Panc1 (cell line): ENCODE results near the gene FGD3. TPM values are rescaled to one million over a fixed set of nuclear protein-coding genes. Genes with fewer than 3 reads are reported as not detected.

Experiments
- ATAC-seq: fragments of 200-7000 bp; cut with Tn5 transposase; 2 replicates; pipeline ENCODE4 v1.9.1; 2020; ENCODE audit warnings: mild to moderate bottlenecking, moderate library complexity
- BruUV-seq: library from RNA; stranded (reverse); fragments of 400-500 nt; replicated peaks from 2 replicates; lab custom pipeline; 2021; lab: Mats Ljungman, UMichigan
- CTCF ChIA-PET: fragments of 300-600 bp; sonication (Branson Sonifier 250); formaldehyde crosslinking; loops from one replicate; lab custom pipeline; 2022; ENCODE audit warnings: antibody characterized with exemption; lab: Charles Lee
- POLR2A ChIA-PET: fragments of 300-600 bp; sonication (Branson Sonifier 250); formaldehyde crosslinking; loops from one replicate; lab custom pipeline; 2022; ENCODE audit warnings: antibody characterized with exemption; lab: Charles Lee
- DNase-seq: peaks from one replicate; pipeline ENCODE4 v3.0.0-alpha.2; 2010; ENCODE audit warnings: low read depth, low spot score
- H3K27ac ChIP-seq: 2 replicates; pipeline ENCODE4 v1.5.1; 2011; ENCODE audit warnings: mild to moderate bottlenecking, low read length, inconsistent platforms
- H3K27me3 ChIP-seq: fragments of 200-500 bp; sonication (Bioruptor generic); 2 replicates; pipeline ENCODE4 v1.6.0; 2014; ENCODE audit warnings: low read length, inconsistent platforms; ENCODE audit not compliant: control insufficient read depth, insufficient read depth
- H3K36me3 ChIP-seq: fragments of 200-500 bp; sonication (Bioruptor generic); 2 replicates; pipeline ENCODE4 v1.5.1; 2014; ENCODE audit warnings: inconsistent platforms, mild to moderate bottlenecking, low read length, moderate library complexity; ENCODE audit not compliant: control insufficient read depth, insufficient read depth
- H3K4me1 ChIP-seq: 2 replicates; pipeline ENCODE4 v1.5.1; 2011; ENCODE audit warnings: inconsistent platforms, mild to moderate bottlenecking, low read length, moderate library complexity; ENCODE audit not compliant: control insufficient read depth, insufficient read depth
- H3K4me3 ChIP-seq, 2 experiments: 2 replicates each; pipeline ENCODE4 v1.5.1; 2011 to 2012; ENCODE audit warnings: low read depth in 2 of 2, low read length in 2 of 2, mild to moderate bottlenecking in 2 of 2, inconsistent platforms in 1 of 2, moderate library complexity in 1 of 2
- H3K9me3 ChIP-seq: fragments of 200-500 bp; sonication (Bioruptor generic); 2 replicates; pipeline ENCODE4 v1.5.1; 2014; ENCODE audit warnings: low read depth, mild to moderate bottlenecking, inconsistent platforms, low read length, moderate library complexity; ENCODE audit not compliant: control insufficient read depth, insufficient read depth
- POLR2AphosphoS5 ChIP-seq: IDR thresholded peaks from 2 replicates; pipeline ENCODE4 v1.6.1; 2012; ENCODE audit warnings: mild to moderate bottlenecking, low read depth, low read length, moderate library complexity
- SIN3A ChIP-seq: IDR thresholded peaks from 2 replicates; pipeline ENCODE4 v1.6.1; 2012; ENCODE audit warnings: low read depth, mild to moderate bottlenecking, low read length, moderate library complexity, borderline replicate concordance; ENCODE audit not compliant: insufficient read depth
- TCF7L2 ChIP-seq: IDR thresholded peaks from 2 replicates; pipeline ENCODE4 v1.6.1; 2011; ENCODE audit warnings: mild to moderate bottlenecking, low read depth, low read length, inconsistent platforms
- in situ Hi-C: cut with HindIII; loops from 2 replicates; pipeline ENCODE4 v1.10.0; 2016; ENCODE audit warnings: low sequenced_read_pairs, low pct_unique_long_range_greater_than_20kb
- intact Hi-C: fragments of 100-400 bp; cut with micrococcal nuclease; formaldehyde crosslinking; loops from one replicate; pipeline ENCODE4 v1.10.0; 2022; ENCODE audit not compliant: unreplicated experiment
- total RNA-seq: library from RNA; stranded (reverse); gene quantifications from one replicate; pipeline ENCODE4 v1.2.1, GENCODE V29; 2021; ENCODE audit not compliant: unreplicated experiment
- TF ChIP-seq, protein P1 (sequence below), 2 experiments: IDR thresholded peaks; 2 replicates each; pipeline ENCODE4 v1.6.1; 2011 to 2012; ENCODE audit warnings: low read depth in 2 of 2, control low read depth in 1 of 2, low read length in 1 of 2, mild to moderate bottlenecking in 1 of 2, moderate library complexity in 1 of 2; ENCODE audit not compliant: insufficient read depth in 1 of 2
- TF ChIP-seq, protein P2 (sequence below): fragments of 450-650 bp; IDR thresholded peaks from 2 replicates; pipeline ENCODE4 v1.5.1; 2017; ENCODE audit warnings: mild to moderate bottlenecking

FGD3 gene
- total RNA-seq, 1 experiment from 2014 or later: 0.80 TPM

DNA sequence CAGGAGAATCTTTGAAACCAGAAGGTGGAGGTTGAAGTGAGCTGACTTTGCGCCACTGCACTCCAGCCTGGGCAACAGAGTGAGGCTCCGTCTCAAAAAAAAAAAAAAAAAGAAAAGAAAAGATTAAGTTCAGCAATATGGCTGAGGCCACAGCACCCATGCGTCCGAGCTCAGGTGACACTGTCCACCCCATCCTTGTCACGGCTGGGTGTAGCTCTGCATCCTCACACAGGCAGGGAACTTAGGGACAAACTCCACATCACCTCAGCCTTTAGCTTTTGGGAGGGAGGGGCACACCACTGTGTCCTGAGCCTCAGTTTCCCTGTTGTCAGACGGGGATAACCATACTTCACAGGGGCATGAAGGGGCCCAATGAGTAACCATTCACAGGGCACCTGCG, 15.5 kb downstream of the FGD3 start:
- no peaks in the 10 kb centered on the region for H3K27me3 ChIP-seq
- H3K27ac ChIP-seq: no peak overlapping the region
- no peak for ATAC-seq
- H3K36me3 ChIP-seq: no peaks in the 10 kb centered on the region
- TF ChIP-seq, protein P1, sequence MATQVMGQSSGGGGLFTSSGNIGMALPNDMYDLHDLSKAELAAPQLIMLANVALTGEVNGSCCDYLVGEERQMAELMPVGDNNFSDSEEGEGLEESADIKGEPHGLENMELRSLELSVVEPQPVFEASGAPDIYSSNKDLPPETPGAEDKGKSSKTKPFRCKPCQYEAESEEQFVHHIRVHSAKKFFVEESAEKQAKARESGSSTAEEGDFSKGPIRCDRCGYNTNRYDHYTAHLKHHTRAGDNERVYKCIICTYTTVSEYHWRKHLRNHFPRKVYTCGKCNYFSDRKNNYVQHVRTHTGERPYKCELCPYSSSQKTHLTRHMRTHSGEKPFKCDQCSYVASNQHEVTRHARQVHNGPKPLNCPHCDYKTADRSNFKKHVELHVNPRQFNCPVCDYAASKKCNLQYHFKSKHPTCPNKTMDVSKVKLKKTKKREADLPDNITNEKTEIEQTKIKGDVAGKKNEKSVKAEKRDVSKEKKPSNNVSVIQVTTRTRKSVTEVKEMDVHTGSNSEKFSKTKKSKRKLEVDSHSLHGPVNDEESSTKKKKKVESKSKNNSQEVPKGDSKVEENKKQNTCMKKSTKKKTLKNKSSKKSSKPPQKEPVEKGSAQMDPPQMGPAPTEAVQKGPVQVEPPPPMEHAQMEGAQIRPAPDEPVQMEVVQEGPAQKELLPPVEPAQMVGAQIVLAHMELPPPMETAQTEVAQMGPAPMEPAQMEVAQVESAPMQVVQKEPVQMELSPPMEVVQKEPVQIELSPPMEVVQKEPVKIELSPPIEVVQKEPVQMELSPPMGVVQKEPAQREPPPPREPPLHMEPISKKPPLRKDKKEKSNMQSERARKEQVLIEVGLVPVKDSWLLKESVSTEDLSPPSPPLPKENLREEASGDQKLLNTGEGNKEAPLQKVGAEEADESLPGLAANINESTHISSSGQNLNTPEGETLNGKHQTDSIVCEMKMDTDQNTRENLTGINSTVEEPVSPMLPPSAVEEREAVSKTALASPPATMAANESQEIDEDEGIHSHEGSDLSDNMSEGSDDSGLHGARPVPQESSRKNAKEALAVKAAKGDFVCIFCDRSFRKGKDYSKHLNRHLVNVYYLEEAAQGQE (IDR thresholded peaks at IDR 0.05; ENCODE audit: insufficient read depth in 1 of 2, low read depth in 2 of 2, low read length in 1 of 2): no peak
- TF ChIP-seq TCF7L2: no peak
- TF ChIP-seq SIN3A: no peak
- TF ChIP-seq, protein P2, sequence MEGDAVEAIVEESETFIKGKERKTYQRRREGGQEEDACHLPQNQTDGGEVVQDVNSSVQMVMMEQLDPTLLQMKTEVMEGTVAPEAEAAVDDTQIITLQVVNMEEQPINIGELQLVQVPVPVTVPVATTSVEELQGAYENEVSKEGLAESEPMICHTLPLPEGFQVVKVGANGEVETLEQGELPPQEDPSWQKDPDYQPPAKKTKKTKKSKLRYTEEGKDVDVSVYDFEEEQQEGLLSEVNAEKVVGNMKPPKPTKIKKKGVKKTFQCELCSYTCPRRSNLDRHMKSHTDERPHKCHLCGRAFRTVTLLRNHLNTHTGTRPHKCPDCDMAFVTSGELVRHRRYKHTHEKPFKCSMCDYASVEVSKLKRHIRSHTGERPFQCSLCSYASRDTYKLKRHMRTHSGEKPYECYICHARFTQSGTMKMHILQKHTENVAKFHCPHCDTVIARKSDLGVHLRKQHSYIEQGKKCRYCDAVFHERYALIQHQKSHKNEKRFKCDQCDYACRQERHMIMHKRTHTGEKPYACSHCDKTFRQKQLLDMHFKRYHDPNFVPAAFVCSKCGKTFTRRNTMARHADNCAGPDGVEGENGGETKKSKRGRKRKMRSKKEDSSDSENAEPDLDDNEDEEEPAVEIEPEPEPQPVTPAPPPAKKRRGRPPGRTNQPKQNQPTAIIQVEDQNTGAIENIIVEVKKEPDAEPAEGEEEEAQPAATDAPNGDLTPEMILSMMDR: no peak
- no peak for TF ChIP-seq POLR2AphosphoS5
- H3K9me3 ChIP-seq: no peaks in the 10 kb centered on the region
- intact Hi-C loops: no loop called here
- POLR2A ChIA-PET: no interaction called here
- no peak overlapping the region for H3K4me3 ChIP-seq
- no TSS peak for BruUV-seq
- in situ Hi-C loops: no loop called here
- H3K4me1 ChIP-seq: no peaks in the 10 kb centered on the region
- no peak for DNase-seq
- CTCF ChIA-PET: interaction anchor here (0.6 kb wide), 1 partner anchor 65 kb away, joined by 5 read pairs; no protein-coding TSS in a partner anchor

- H3K9me3 ChIP-seq: no peaks in the 10 kb centered on the region
- no TSS peak for BruUV-seq
- TF ChIP-seq, protein P1 (IDR thresholded peaks at IDR 0.05; ENCODE audit: insufficient read depth in 1 of 2, low read depth in 2 of 2, low read length in 1 of 2): no peak
- TF ChIP-seq TCF7L2: no peak
- no peak for TF ChIP-seq SIN3A
- TF ChIP-seq POLR2AphosphoS5: no peak
- TF ChIP-seq, protein P2: no peak
- intact Hi-C loops (no loop called here), in situ Hi-C loops (no loop called here)
- H3K27ac ChIP-seq: no peak overlapping the region
- DNase-seq (no peak), ATAC-seq (no peak)
- CTCF ChIA-PET: no interaction called here
- no peaks in the 10 kb centered on the region for H3K27me3 ChIP-seq
- no peaks in the 10 kb centered on the region for H3K36me3 ChIP-seq
- POLR2A ChIA-PET: no interaction called here
- H3K4me1 ChIP-seq: no peaks in the 10 kb centered on the region
- H3K4me3 ChIP-seq: no peak overlapping the region
These were observed 16.7 kb downstream of the FGD3 start for GRCh38 chr9:92963831-92964606.
